ENCODE measurements around the gene KCNH1.
"Not testable (repeated sequence)": the region's sequence is repeated elsewhere in the genome, so short reads cannot be mapped to it uniquely, and the experiment has no call there.

Gene KCNH1

GRCh38 chr1:211092955-211093354 lies 41.0 kb downstream of the KCNH1 start:
- DNase-seq = no peak

GRCh38 chr1:211091867-211092266 lies 42.1 kb downstream of the KCNH1 start:
- DNase-seq = no peak

GRCh38 chr1:211089536-211089935 lies 44.4 kb downstream of the KCNH1 start:
- DNase-seq = no peak

DNA sequence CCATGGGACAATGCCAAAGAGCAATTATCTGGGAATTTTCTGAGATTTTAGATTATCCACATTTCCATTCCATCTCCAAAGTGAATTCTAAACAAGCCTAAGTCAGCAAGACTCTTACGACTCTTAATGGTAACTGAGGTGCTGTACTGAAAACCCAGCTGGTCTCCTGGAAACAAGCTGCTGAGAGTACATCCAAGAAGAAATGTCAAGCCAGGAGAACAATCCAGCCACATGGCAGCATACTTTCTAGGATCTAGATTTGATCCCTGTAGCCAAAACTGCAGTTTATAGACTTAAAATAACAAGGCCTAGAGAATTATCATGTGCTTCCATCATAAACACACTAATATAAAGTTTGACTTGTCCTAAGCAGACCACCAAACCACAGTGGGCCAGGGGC lies 45.8 kb downstream of the KCNH1 start:
- no peak for DNase-seq

DNA sequence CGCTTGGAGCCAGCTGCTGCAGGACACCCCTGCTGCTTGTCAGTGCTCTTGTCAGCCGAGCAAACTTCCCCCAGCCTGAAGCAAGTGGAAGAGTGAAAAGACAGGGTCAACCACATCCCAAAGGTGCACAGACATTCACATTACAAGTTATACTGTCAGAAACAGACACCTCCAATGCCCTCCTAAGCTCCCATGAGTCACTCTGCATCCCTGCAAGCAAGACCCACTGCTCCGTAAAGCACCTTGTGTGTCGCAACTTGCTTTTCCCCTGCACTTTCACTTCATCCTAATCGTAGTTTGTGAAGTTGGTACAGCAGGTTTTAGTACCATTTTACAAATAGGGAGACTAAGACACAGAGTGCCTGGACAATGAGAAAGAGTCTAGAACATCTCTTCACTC lies 51.1 kb downstream of the KCNH1 start:
- DNase-seq = no peak

DNA sequence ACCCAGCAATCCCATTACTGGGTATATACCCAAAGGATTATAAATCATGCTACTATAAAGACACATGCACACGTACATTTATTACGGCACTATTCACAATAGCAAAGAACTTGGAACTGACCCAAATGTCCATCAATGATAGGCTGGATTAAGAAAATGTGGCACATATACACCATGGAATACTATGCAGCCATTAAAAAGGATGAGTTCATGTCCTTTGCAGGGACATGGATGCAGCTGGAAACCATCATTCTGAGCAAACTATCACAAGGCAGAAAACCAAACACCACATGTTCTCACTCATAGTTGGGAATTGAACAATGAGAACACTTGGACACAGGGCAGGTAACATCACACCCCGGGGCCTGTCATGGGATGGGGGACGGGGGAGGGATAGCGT lies 52.5 kb downstream of the KCNH1 start:
- DNase-seq = not testable (repeated sequence)

DNA sequence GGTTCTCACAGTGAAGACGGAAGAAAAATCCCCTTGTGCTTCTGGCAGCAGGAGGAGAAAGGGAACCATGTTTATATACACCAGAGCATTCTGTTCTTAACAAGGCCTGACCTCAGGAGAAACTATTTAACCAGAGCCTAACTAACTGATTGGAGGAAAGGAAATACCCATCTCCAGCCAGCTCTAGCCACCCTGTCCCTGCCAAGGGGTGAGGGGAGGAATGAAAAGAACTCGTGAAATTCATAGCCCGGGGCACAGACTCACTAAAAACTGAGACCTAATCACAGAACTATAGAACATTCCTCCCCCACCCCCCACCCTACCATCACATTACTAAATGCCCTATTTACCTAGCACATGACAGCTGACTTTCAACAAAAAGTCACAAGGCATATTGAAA lies 65.0 kb downstream of the KCNH1 start:
- DNase-seq = no peak

DNA sequence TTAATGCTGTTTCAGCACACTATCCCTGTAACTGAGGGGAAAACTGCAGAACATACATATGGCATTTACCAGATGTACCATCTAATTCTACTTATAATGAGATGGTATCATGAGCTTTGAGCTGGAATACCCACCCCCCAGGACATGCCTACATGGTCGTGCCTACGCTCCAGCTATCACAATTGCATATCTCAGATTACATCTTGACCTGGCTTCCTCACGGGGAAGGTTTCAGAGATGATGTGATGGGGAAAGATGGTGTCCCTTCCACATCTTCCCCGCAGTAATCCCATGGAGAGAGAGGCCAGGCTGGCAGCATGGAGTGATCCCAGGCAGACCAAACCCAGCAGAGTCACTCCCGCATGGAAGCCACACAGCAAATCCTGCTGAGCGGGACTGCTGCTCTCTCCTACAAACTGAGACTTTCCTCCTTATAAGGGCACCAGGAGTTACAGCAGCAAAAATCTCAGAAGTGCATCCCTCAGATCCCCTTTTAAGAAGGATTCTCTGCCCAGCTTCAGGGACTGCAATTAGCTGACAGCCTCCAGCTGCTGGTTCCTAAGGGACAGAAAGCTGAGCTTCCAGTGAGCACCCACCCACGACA lies 67.1 kb downstream of the KCNH1 start:
- DNase-seq = no peak

DNA sequence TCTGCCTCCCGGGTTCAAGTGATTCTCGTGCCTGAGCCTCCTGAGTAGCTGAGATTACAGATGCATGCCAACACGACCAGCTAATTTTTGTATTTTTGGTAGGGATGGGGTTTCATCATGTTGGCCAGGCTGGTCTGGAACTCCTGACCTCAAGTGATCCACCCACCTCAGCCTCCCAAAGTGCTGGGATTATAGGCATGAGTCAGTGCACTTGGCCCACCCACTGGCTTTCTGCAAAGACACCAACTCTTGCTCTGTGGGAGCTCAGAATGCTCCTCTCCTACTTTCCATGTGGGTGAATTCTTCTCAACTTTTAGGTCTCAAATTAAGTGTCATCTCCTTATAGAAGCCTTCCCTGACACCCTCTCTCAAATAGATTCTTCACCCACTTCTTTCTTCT lies 92.1 kb downstream of the KCNH1 start:
- DNase-seq = not testable (repeated sequence)

DNA sequence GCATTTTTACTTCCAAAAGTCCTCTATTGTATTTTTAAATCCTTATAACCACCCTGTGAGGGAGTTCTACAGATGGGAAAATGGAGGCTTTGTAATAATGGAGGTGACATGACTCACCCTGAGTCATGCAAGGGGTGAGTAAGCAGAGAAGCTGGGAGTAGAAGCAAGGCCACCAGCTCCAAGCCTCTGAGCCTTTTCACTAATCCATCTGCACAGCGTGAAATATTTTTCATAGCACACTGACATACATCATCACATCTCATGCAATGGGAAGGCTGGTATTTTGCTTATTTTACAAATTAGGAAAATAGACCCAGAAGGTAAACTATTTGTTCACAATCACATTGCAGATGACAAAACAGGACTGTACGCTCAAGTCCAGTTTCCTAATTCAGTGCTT lies 96.9 kb downstream of the KCNH1 start:
- DNase-seq = peak; percentile 6

DNA sequence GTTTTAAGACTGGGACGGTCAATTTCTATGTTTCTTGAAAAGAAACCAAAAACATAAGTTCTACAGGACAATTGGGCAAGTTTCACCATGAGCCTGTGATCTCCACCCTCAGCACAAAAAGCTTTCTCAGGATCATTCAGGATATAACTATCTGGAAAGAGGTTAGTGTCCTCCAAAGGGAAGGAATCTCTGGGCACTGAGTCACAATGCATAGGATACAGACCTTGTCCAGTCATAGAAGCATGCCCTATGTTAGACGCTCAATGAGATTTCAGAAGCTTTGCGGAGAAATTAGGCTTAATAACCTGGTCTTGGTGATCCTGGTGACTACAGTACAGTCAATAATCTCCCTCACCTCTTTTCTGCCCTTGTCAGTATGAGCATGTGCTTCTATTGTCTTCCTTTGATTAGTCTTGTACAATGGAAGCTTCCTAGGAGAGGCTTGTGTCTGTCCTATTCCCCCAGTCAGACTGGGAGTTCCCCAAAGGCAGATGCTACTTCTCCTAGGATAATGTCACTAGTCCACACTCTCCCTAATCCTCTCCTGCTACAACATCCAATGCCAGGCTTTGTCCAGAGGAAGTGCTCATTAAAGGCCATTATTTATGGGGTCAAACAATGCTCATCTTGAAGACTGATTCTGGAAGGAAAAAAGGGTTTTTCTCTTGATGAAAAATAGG lies 97.4 kb downstream of the KCNH1 start:
- no peak for DNase-seq

DNA sequence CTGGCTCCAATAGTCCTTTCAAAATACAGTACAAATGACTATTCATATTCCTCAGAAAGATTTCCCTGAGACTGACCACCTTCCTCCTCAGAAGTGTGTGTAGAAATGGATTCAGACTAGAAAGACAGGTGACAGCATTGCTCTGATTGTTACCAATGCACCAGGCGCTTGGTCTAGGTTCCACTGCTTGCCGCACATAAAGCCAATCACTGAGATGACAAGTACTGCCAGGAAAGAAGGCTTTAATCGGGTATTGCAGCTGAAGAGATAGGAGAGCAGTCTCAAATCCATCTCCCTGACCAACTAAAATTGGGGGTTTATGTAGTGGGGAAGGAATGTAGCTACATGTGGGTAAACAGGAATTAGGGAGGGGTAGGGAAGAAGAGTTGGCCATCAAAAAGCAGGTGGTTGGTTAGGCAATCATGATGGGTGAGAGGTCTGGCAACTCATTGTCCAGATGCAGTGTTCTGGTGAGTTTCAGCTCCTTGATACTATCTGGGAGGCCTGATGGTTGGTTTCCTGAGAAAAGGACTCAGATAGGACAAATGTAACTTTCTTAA lies 98.0 kb downstream of the KCNH1 start:
- no peak for DNase-seq

- DNase-seq = no peak
Measured at GRCh38 chr1:211033921-211034525, 99.9 kb downstream of the KCNH1 start.

DNA sequence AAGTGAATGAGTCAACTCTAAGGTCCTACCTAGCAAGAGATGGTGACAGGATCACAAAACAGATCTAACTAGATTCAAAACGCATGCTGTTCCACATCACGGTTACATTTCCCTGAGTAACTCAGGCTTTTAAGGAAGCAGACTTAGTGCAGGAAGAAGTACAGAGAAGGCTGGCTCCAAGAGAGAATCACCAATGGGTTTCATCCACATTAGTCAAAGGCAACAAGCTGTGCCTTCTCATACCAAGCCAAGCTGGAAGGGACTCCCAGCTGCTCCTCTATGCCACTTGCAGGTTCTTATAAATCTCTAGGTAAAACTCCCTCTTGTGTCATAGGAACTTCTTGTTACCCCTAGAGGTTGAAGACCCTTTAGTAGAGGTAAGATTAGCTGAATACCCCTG lies 109.0 kb downstream of the KCNH1 start:
- no peak for DNase-seq

DNA sequence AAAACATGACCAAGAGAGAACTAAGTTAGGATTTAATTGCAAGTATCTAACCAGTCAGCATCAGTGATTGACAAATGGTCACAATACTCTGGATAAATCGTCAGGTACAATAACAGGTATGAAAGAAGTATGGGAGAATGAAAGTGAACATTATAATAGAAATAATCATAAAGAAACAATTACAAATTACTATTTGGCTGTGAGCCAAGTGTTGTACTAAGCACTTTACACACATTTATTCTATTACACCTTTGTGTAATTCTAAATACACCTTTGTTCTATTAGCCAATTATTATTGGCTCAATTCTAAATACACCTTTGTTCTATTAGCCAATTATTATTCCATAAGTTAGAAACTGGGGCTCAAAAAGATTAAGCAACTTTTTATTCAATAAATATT lies 114.7 kb downstream of the KCNH1 start:
- no peak for DNase-seq

- no peak for DNase-seq
Measured at GRCh38 chr1:211018690-211019089, 115.3 kb downstream of the KCNH1 start.

- no peak for DNase-seq
Measured at GRCh38 chr1:211017075-211017718, 116.8 kb downstream of the KCNH1 start.

GRCh38 chr1:211014275-211014674 lies 119.7 kb downstream of the KCNH1 start:
- no peak for DNase-seq

DNA sequence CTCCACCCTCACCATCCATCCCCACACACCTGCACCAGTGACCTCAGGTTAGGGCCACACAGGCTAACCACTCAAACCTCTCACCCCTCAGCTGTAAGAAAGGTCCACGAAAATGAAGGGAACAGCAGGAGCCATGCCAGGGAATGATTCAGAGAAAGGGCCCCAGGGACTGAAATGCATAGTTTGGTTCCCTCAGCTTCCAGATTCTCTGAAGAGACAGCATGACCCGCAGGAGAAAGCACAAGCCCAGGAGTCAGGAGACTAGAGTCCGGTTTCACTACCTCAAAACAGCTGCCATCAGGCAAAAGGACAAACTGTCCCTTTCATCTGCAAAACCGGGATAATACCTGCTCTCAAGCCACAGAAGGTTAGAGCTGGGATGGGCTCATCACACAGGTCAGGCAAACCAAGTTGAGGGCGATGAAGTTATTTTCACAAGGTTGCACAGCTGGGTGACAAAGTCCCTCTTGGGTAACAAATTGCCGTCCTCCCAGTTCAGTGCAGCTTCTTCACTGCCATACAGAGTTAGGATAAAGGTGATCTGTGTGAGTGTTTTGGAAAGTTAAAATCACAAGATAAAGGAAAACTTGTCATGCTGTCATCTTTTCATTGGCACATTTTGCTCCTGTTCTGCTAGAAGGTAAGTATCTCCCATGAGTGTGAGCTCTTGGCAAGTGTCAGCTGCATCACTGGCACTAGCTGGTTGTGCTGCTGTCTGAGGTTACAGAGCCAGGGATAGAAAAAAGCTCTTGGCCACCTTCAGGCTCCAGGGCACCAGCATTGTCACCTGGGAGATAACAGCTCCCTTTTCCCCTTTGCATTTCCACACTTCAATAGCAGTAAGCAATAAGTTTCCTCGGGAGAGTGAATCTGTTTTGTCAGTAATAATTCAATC lies 120.4 kb downstream of the KCNH1 start:
- no peak for DNase-seq

GRCh38 chr1:211011128-211011527 lies 122.8 kb downstream of the KCNH1 start:
- DNase-seq = not testable (repeated sequence)

DNA sequence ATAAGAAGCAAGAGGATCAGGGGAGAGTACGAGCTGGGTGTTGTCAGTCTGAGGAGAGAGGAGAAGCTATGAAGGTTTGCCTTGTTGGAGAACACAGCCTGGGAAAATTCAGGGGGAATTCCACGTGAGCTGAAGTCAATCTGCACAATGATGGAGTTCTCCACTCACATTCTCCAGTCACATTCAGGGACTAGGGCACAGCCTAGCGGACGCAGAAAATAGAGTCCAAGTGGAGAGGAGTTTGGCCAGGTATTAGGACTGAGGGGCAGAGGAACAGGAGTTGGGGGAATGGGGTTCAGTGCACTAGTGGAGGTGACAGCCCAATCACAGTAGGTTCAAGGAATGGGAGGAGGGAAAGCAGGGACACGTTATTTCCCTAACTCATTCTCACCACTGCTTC lies 124.0 kb downstream of the KCNH1 start:
- no peak for DNase-seq

GRCh38 chr1:211007830-211008229 lies 126.1 kb downstream of the KCNH1 start:
- DNase-seq = no peak

DNA sequence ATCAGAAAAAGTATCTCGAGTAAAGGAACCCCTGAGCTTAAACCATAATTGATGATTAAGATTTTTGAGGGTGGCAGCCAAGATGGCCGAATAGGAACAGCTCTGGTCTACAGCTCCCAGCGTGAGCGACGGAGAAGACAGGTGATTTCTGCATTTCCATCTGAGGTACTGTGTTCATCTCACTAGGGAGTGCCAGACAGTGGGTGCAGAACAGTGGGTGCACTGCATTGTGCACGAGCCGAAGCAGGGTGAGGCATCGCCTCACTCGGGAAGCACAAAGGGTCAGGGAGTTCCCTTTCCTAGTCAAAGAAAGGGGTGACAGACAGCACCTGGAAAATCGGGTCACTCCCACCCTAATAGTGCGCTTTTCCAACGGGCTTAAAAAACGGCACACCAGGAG lies 138.0 kb downstream of the KCNH1 start:
- DNase-seq = not testable (repeated sequence)
